GM21786 (cell line): Measurements from ENCODE around the gene RAB6B.
"Not testable (repeated sequence)": the region's sequence is repeated elsewhere in the genome, so short reads cannot be mapped to it uniquely, and the experiment has no call there.

Experiments used
- ATAC-seq: cut with Tn5 transposase; IDR thresholded peaks from one replicate; pipeline ENCODE4 v1.9.1; 2021; ENCODE audit not compliant: unreplicated experiment

The RAB6B gene

DNA sequence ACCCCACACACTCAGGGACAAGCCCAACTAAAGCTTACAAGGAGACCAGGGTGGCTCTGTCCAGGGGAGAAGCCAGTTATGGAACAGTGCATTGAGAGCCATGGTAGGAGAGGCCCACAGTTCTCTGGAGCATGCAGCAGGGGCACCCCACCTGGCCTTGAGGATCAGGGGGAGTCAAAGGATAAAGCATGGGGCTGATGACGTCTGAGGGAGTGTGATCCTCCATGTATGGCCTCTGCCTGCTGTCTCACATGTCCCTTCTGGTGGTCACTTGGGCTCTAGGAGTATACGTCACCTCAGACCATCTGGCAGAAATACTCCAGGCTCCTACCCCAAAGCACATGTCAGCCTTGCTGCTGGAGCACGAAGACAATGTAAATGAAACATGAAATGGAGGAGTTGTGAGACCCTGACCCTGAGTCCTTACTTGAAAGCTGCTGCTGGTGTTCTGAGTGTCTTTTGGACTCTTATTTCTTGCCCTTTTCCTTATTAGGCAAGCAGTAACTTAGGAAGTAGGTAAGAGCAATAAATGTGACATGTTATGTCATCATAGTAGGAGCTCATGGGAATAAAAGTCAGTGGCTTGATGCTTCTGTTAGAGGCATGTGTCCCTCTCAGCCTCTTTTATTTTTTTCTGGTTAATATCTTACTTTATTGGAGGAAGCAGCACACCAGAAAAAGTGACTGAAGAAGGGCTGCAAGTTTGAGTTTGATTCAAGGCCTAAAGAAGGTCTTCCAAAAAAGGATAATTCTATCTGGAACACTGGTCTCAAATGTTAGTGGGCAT is 74.6 kb downstream of the RAB6B start:
- ATAC-seq = no peak

DNA sequence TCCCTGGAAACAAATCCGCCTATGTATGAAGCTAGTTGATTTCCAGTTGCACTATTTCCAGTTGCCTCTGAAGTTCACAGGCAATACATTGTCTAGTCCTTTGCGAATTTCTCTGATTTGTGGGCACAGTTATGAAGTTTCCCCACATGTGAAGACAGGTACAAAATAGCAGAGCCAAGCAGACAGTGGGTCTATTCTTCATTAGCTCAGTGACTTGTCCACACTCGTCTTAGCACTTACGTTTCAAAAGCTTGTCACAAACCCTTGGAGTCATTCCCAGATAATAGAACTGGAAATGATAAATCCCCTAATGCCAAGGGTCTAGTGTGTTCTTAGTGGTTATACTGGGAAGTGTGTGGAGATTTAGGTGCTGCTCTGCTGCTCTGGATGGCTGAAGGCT is 75.6 kb downstream of the RAB6B start:
- ATAC-seq = no peak

DNA sequence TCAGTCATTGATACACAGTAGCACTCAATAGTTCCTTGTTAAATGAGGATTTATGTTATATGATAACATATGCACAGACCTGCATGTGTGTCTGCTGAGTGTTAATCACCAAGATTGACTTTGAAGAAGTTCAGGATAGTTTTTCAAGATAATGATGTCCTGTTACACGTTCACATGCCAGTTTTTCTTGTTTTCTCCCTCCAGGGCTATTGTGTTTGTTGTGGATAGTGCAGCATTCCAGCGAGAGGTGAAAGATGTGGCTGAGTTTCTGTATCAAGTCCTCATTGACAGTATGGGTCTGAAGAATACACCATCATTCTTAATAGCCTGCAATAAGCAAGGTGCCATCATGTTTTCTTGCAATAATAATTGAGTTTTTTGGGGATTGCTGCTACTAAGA is 80.3 kb downstream of the RAB6B start:
- ATAC-seq = no peak

DNA sequence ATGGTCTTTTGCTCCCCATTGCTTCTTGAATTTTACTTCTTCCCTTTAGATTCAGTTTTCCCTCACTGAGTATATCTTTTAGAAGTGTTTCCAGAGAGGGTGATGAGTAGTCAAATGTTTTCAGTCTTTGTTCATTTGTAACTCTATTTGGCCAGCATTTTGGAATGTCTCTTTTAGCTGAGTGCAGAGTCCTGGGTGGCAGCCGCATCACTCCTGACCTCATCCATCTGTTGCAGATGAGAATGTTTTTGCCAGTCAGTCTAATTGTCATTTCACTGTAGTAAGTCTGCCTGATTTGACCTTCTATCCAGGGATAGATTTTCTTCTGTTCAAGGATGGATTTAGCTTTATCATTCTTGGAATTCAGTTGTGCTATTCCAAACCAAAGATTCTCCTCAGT is 82.8 kb downstream of the RAB6B start:
- no peak for ATAC-seq

DNA sequence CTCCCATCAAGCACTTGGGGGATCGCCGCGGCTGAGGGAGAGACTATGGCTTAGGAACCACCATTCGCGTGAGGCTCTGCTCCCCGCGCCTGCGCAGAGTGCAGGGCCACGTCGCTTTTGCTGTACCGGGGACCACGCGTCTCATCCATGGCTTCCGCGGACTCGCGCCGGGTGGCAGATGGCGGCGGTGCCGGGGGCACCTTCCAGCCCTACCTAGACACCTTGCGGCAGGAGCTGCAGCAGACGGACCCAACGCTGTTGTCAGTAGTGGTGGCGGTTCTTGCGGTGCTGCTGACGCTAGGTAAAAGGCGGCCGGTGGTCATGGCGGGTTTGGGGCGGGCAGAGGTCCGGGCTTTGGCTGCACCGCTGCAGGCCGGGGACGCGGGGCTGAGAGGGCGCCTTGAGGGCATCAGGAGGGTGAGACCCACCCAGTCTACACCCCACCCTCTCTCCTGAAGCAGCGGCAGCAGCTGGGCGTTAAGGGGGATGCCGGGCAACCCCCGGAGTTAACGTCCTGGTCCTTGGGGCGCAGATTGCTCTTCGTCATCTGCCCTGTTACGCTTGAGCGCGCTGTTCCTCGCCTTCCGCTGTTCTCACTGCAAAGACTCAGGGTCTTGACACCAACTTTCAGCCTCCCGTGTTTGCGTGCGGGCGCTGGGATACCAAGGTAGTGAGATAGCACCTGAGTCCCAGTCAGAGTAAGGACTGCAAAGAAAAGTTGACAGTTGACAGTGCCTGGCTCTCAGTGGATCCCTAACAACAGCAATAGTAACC is 89.8 kb downstream of the RAB6B start, which contains the start of gene SRPRB:
SRPRB (plus strand) TSS at position 114 of the 774 bp plus-strand sequence; CDS start at position 148, 34 bp downstream.
- peak; percentile 96 for ATAC-seq

DNA sequence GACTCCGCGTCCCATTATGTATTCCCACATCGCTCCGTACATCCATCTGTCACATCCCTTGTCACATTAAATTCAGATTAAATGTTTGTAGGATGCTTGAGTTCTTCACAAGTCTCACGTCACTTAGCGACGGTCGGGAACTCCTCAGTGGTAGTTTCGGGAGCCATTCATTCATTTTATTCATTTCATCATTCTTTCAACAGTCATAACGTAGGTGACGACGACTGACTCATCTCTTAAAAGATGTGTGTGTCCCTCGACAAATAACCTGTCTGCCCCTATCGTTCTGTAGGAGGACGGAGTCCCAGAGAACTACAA is 90.3 kb downstream of the RAB6B start:
- no peak for ATAC-seq

DNA sequence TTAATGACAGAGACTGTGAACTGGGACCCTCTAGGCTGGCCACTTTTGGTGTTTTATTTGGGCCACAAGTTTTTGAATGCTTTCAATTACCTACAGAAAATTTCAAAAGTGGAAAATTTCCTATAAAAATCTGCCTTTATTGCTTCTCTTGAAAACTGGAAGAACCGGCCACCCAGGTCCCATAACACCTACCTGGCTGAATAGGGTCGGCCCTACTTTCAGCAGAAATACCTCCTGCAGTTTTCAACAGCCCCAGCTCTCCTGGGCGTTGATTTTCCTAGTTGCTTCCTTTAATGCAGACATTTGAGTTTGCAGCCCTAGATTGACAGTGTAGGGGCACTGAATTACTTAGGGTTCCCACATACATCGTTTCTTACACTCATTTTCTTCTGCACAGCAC is 90.8 kb downstream of the RAB6B start:
- ATAC-seq = no peak

DNA sequence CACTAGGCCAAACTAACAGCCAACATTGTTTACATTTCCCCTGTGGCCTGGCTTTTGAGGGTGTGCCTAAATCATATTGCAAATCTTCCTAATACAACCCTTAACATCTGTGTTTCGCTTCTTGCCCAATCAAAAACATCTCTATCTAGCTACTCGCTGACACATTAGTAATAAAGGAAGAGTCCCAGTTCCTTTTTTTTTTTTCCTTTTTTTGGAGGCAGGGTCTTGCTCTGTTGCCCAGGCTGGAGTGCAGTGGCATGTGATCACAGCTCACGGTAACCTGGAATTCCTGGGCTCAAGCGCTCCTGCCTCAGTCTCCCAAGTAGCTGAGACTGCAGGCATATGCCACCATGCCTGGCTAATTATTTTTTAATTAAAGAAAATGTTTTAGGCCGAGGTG is 92.2 kb downstream of the RAB6B start:
- no peak for ATAC-seq

DNA sequence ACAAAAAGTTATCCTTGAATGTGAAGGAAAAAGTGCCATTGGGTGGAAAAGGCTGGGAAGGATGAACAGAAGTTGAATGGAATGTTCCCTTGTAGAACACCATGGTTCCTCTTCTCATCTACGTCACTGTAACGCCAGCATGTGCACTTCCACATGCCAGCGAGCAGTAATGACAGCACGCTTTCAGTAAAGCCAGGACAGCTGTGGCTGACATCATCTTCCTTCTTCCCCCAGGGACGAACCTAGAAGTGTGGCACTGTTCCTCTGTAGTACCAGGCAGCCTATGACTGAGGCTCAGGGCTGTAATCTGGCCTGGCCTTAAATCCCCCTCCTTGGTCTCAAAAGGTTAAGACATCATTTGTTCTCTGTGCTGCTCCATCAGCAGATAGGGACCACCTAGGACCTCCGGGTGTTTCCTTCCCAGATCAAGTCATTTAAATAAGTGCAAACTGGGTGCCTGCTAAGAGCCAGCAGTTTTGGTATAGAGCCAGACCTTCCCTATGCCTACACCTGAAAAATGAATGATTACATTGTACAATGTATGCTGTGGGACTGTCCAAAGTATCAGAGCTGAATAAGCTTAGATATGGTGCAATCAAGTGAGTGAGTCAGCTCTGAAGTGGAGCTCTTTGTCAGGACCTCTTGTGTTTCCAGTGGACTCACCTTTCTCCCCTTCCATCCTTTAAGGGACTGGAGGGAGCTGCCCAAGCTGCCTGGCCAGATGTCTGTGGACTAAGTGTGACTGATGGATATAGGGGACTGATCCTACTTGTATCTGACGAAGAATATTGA is 95.7 kb downstream of the RAB6B start:
- ATAC-seq = no peak

DNA sequence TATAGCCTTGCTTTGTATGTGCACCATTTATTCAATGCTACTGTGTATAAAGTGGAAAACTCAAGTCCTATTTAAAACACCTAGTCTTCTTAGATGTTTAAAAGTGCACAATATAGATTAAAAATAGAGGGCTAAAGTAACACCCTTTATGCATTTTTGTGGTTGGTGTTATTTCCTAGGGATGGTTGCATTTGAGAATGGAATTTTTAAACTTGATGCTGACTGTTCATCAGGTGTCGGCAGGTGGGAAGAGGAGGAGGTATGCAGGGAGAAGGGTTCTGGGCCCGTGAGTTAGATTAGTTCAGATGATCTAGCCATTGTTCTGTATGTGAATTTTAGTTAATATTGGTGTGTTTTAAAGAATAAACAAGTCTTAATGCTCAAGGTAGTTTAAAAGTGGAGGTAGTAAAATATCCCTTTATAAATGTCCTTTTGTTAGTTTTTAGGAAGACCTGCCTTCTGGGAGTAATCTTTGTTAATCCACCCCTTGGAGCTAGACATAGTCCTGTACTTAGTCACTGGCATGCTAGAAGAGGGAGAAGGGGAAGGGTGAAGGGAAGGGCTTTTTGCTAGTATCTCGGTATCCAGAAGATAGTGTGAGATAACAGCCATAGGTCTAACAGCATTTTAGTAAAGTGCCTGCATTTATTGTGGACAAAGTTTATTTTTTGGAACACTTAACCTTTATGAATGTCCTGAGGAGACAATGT is 98.1 kb downstream of the RAB6B start:
- ATAC-seq = no peak

DNA sequence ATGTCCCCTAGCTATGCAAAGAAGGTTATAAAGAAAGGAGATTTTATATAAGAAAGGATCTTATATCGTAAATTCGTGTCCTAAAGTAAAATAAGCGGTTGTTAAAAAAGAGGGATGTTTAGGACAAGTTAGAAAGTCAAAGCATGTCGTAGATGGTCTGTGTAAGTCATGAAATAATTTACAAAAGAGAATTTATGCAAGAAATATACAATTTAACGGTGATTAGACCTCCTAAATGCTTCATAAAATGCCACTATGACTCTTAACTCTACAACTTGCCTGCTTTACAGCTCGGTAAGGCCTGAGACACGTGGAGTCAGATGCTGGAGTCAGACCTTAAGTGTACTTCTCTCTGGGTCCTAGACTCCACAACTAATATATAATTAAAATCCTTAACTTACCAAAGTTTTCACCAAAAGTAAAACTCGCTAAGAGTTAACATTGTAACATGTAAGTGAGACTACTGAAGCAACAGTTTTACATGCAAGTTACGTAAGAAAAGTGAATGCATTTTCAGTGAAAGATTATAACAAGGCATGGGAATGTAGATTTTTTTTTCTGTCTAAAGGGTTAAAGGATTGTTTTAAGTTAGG is 103.4 kb downstream of the RAB6B start:
- no peak for ATAC-seq

DNA sequence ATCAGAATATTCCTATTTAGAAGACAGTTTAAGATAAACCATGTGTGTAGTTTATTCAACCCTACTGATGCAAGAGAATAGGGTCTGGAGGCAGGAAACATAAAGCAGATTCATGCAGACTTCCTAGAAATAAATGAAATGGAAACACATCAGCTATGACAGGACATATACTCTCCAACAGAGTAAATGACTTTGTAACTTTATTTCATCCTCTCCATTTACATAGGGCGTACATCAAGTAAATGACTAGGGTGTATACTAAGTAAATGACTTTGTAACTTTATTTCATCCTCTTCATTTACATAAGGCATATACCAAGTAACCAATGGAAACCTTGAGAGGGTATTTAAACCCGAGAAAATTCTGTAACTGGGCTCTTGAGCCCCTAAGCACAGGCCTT is 107.7 kb downstream of the RAB6B start:
- no peak for ATAC-seq

DNA sequence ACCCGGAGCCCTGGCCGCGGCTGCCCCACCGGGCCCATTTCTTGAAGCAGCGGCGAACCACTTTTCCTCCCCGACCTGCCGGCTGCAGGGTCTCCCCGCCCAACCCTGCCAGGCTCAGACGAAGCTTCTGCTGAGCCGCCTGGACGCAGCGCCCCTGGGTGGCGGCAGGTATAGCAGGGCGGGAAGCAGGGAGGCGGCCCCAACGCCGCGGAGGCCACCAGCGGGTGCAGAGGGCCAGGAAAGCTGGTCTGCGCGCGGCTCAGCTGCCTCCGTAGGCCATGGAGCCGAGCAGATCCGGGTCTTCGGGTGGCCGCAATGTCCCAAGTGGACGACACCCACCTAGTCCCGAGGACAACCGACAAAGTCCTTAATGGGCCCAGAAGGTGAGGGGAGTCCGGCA is 111.9 kb downstream of the RAB6B start:
- ATAC-seq = no peak

DNA sequence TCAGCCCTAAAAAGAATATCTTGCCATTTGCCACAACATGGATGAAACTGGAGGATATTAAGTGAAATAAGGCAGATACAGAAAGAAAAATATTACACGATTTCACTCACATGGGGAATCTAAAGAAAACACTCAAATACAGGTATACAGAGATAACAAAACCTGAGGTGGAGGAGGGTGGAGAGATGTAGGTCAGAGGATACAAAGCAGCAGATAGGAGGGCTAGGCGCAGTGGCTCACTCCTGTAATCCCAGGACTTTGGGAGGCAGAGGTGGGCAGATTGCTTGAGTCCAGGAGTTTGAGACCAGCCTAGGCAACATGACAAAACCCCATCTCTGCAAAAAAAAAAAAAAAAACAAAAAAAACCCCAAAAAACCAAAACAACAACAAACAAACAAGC is 113.2 kb downstream of the RAB6B start:
- ATAC-seq = no peak

DNA sequence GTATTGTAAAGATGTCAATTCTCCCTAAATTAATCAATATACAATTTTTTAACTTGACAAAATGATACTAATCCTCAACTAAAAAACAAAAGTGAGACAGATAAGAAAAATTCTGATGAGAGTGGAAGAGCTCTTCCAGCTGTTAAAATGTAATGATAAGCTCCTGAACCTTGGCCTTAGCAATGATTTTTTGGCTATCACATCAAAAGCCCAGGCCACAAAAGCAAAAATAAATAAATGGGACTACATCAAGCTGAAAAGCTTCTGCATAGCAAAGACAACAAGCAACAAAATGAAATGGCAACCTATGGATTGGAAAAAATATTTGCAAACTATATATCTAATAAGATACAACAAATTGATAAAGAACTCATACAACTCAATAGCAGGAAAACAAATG is 114.1 kb downstream of the RAB6B start:
- ATAC-seq = no peak

DNA sequence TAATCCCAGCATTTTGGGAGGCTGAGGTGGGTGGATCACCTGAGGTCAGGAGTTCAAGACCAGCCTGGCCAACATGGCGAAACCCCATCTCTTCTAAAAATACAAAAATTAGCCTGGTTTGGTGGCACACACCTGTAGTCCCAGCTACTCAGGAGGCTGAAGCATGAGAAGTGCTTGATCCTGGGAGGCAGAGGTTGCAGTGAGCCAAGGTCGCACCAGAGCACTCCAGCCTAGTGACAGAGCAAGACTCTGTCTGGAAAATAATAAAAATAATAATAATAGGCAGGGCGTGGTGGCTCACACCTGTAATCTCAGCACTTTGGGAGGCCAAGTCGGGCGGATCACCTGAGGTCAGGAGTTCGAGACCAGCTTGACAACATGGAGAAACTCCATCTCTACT is 114.9 kb downstream of the RAB6B start:
- not testable (repeated sequence) for ATAC-seq

DNA sequence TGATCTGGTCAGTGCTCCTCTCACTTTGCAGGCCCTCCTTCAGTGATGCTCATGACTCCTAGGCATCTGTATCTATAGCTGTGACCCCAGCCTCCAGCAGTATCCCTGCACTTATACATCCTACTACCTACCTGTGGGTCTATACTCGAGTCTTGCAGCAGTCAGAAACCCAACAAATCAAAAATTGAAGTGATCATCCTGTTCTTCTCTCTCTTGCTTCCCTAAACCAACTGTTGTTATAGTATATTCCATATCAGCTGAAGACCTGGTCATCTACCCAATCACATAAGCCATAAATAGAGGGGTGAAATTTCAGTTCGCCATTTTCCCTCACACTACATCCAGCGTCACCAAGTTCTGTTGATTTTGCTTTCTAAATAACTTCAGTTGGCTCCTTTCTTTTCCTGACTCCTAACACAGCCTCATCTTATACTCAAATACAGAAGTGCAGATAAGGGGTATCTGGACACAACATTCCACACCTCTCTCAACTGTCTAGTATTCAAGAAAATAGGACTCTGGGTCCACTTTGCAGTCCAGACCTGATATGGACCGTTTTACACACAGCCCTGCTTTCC is 116.0 kb downstream of the RAB6B start:
- no peak for ATAC-seq

DNA sequence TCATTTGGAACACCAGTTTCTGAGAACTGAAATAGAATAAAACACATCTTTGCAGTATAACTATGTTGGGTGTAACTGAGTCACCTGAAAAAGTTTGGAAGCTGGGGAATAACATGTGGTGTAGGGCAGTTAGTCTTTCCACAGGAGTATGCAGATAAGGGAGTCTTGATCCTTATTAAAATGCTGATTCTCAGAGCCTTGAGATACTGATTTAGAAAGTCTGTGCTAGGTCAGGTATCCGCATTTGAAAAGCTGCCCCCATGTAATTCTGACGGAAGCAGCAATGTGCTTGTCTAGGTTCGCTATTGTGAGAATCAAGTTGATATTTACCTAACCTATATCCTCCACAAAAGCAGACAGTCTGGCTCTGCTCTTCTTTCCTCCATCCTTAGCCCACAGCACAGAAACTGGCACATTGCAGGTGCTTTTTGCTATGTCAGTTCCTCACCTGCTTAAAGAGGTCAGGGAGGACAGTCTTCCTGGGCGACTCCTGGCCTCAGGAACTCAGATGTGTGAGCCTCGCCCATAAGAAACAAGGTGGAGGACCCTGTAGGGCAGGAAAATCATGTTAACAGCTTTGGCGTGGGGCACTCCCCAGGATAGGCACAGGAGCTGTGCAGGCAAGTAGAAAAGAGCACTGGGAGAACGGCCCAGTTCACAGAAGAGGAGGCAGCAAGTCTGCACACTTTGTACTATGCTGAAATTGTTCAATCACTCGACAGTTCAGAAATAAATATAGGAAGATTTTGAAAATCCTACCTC is 117.7 kb downstream of the RAB6B start:
- ATAC-seq = no peak

DNA sequence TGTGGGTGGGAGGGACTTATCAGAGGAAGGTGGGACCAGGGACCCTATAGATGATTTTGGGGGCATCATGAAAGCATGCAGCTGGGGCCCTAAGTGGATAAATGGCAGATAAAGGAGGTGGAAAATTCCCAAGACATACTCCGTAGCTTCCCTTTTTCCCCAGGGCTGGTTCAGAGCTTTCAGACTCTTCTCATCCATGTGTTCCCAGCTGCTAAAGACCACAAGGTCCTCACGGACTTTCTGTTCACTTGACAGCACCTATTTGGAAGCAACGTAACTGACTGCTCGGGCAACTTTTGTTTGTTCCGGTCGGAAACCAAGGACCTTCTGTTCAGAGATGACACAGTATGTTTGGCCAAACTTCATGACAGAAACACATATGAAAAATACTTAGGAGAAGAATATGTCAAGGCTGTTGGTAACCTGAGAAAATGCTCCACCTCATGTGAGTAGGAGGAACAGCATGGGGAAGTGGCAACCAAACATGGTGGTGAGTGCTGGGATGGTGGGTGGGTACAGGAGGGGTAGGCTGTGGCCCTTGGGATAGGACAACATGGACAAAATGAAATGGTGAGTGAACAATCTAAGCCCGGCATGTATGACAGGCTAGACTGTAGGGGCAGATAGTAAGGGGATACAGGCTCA is 118.8 kb downstream of the RAB6B start:
- ATAC-seq = no peak
